ENCODE measurements around the gene ITGAV.

Gene ITGAV

GRCh38 chr2:186670831-186671230, 81.0 kb downstream of the ITGAV start:
- Histone ChIP-seq H3K9me3 (no peaks in the 10 kb centered on the region), H3K27me3 (no peaks in the 10 kb centered on the region), H3K4me3 (ENCODE audit: low read depth in 1 of 2, low read length in 1 of 2) (no peak overlapping the region), H3K27ac (no peak overlapping the region), H3K36me3 (peaks cover 48% of the 10 kb centered on the region), H3K4me1 (ENCODE audit: control insufficient read depth in 1 of 2, insufficient read depth in 1 of 2, low read depth in 1 of 2, low read length in 1 of 2) (no peaks in the 10 kb centered on the region)
- no peak for TF ChIP-seq CTCF (IDR thresholded peaks at IDR 0.05)

GRCh38 chr2:186675380-186675779, 85.5 kb downstream of the ITGAV start:
- Histone ChIP-seq H3K9me3 (no peaks in the 10 kb centered on the region), H3K36me3 (peaks cover 44% of the 10 kb centered on the region), H3K27ac (no peak overlapping the region), H3K4me1 (ENCODE audit: control insufficient read depth in 1 of 2, insufficient read depth in 1 of 2, low read depth in 1 of 2, low read length in 1 of 2) (no peaks in the 10 kb centered on the region), H3K4me3 (ENCODE audit: low read depth in 1 of 2, low read length in 1 of 2) (no peak overlapping the region), H3K27me3 (no peaks in the 10 kb centered on the region)
- TF ChIP-seq CTCF (IDR thresholded peaks at IDR 0.05) = no peak

GRCh38 chr2:186683341-186683740, 93.5 kb downstream of the ITGAV start:
- Histone ChIP-seq H3K9me3 (no peaks in the 10 kb centered on the region), H3K4me3 (ENCODE audit: low read depth in 1 of 2, low read length in 1 of 2) (no peak overlapping the region), H3K4me1 (ENCODE audit: control insufficient read depth in 1 of 2, insufficient read depth in 1 of 2, low read depth in 1 of 2, low read length in 1 of 2) (no peaks in the 10 kb centered on the region), H3K27ac (no peak overlapping the region), H3K27me3 (no peaks in the 10 kb centered on the region), H3K36me3 (peaks cover 4% of the 10 kb centered on the region)
- TF ChIP-seq CTCF (IDR thresholded peaks at IDR 0.05) = no peak

GRCh38 chr2:186687807-186688211, 98.0 kb downstream of the ITGAV start:
- Histone ChIP-seq H3K27ac (no peak overlapping the region), H3K4me3 (ENCODE audit: low read depth in 1 of 2, low read length in 1 of 2) (no peak overlapping the region), H3K4me1 (ENCODE audit: control insufficient read depth in 1 of 2, insufficient read depth in 1 of 2, low read depth in 1 of 2, low read length in 1 of 2) (no peaks in the 10 kb centered on the region), H3K27me3 (peaks cover 12% of the 10 kb centered on the region), H3K9me3 (no peaks in the 10 kb centered on the region), H3K36me3 (no peaks in the 10 kb centered on the region)
- no peak for TF ChIP-seq CTCF (IDR thresholded peaks at IDR 0.05)

GRCh38 chr2:186688813-186689212, 99.0 kb downstream of the ITGAV start:
- Histone ChIP-seq H3K9me3 (no peaks in the 10 kb centered on the region), H3K4me3 (ENCODE audit: low read depth in 1 of 2, low read length in 1 of 2) (no peak overlapping the region), H3K27ac (no peak overlapping the region), H3K27me3 (peaks cover 22% of the 10 kb centered on the region), H3K4me1 (ENCODE audit: control insufficient read depth in 1 of 2, insufficient read depth in 1 of 2, low read depth in 1 of 2, low read length in 1 of 2) (peaks cover 0 to 4% of the 10 kb centered on the region in 2 experiments), H3K36me3 (no peaks in the 10 kb centered on the region)
- TF ChIP-seq CTCF (IDR thresholded peaks at IDR 0.05) = no peak

GRCh38 chr2:186690786-186691185, 100.9 kb downstream of the ITGAV start:
- Histone ChIP-seq H3K27ac (no peak overlapping the region), H3K36me3 (no peaks in the 10 kb centered on the region), H3K4me1 (ENCODE audit: control insufficient read depth in 1 of 2, insufficient read depth in 1 of 2, low read depth in 1 of 2, low read length in 1 of 2) (peaks cover 5 to 11% of the 10 kb centered on the region in 2 experiments), H3K27me3 (peaks cover 41% of the 10 kb centered on the region), H3K4me3 (ENCODE audit: low read depth in 1 of 2, low read length in 1 of 2) (no peak overlapping the region), H3K9me3 (no peaks in the 10 kb centered on the region)
- TF ChIP-seq CTCF (IDR thresholded peaks at IDR 0.05) = no peak

Data from neutrophil (primary cell).